HCT116 (cell line): ENCODE data around the gene PSMA3. TPM values are rescaled to one million over a fixed set of nuclear protein-coding genes. Genes with fewer than 3 reads are reported as not detected.

Experiments
- ATAC-seq: fragments of 200-7000 bp; cut with Tn5 transposase; 2 replicates; pipeline ENCODE4 v1.9.1; 2020; ENCODE audit warnings: mild to moderate bottlenecking, moderate library complexity
- BruUV-seq: library from RNA; stranded (reverse); fragments of 400-500 nt; replicated peaks from 2 replicates; lab custom pipeline; 2021; lab: Mats Ljungman, UMichigan
- CTCF ChIA-PET: fragments of 300-600 bp; sonication (Branson Sonifier 250); formaldehyde crosslinking; loops from one replicate; lab custom pipeline; 2021; ENCODE audit warnings: antibody characterized with exemption; lab: Charles Lee
- POLR2A ChIA-PET: fragments of 300-600, 350-600 bp; sonication (Branson Sonifier 250); formaldehyde crosslinking; loops from one replicate; lab custom pipeline; 2021; ENCODE audit warnings: antibody characterized with exemption; lab: Charles Lee
- RAD21 ChIA-PET, 2 experiments: fragments of 300-600 bp; sonication (Branson Sonifier 250); formaldehyde crosslinking; loops; one replicate each; lab custom pipeline; 2023; ENCODE audit warnings: low total read pairs in 2 of 2; ENCODE audit not compliant: uncharacterized antibody in 2 of 2, unreplicated experiment in 2 of 2, low non-redundant PET in 1 of 2; lab: Charles Lee
- DNase-seq: peaks from one replicate; pipeline ENCODE4 v3.0.0-alpha.2; 2010; ENCODE audit warnings: low read depth, low spot score
- H2AFZ ChIP-seq: fragments of 200-600 bp; shearing (Covaris generic), sonication (generic); 2 replicates; pipeline ENCODE4 v1.6.1; 2017; ENCODE audit warnings: low read depth, mixed run types, mixed read lengths, antibody characterized with exemption, low read length; ENCODE audit not compliant: poor library complexity, severe bottlenecking
- H3K27ac ChIP-seq: 2 replicates; pipeline ENCODE4 v1.5.1; 2012; ENCODE audit warnings: low read depth, low read length
- H3K27me3 ChIP-seq: fragments of 200-600 bp; sonication (generic); 2 replicates; pipeline ENCODE4 v1.6.1; 2016; ENCODE audit warnings: mixed run types, low read length, mixed read lengths; ENCODE audit not compliant: insufficient read depth
- H3K36me3 ChIP-seq, 2 experiments: fragments of 200-500 bp in 1 of 2; fragments of 200-600 bp in 1 of 2; sonication (Bioruptor generic) in 1 of 2; sonication (generic) in 1 of 2; 2 replicates each; pipeline versions ENCODE4 v1.5.1 to v1.6.1; 2014 to 2016; ENCODE audit warnings: low read length in 2 of 2, inconsistent platforms in 1 of 2, mixed read lengths in 1 of 2, mixed run types in 1 of 2; ENCODE audit not compliant: insufficient read depth in 2 of 2, control insufficient read depth in 1 of 2
- H3K4me1 ChIP-seq, 2 experiments: fragments of 200-600 bp in 1 of 2; sonication (generic) in 1 of 2; 2 replicates each; pipeline versions ENCODE4 v1.5.1 to v1.6.1; 2012 to 2017; ENCODE audit warnings: low read length in 2 of 2, inconsistent platforms in 1 of 2, mild to moderate bottlenecking in 1 of 2, mixed read lengths in 1 of 2, mixed run types in 1 of 2, moderate library complexity in 1 of 2; ENCODE audit not compliant: insufficient read depth in 2 of 2, control insufficient read depth in 1 of 2
- H3K4me2 ChIP-seq: fragments of 200-600 bp; sonication (generic); 2 replicates; pipeline ENCODE4 v1.6.1; 2017; ENCODE audit warnings: mixed run types, low read length, mixed read lengths
- H3K4me3 ChIP-seq, 2 experiments: fragments of 200-600 bp in 1 of 2; sonication (generic) in 1 of 2; replicated peaks in 1 of 2; 2 replicates each; pipeline ENCODE4 v1.5.1; 2011 to 2016; ENCODE audit warnings: low read length in 2 of 2, control low read depth in 1 of 2, low read depth in 1 of 2, mild to moderate bottlenecking in 1 of 2, mixed read lengths in 1 of 2, mixed run types in 1 of 2
- H3K79me2 ChIP-seq: fragments of 200-600 bp; sonication (generic); 2 replicates; pipeline ENCODE4 v1.6.1; 2017; ENCODE audit warnings: mild to moderate bottlenecking, mixed run types, low read length, moderate library complexity, mixed read lengths; ENCODE audit not compliant: insufficient read depth
- H3K9ac ChIP-seq: fragments of 200-600 bp; sonication (generic); 2 replicates; pipeline ENCODE4 v1.6.1; 2016; ENCODE audit warnings: low read length, mixed read lengths
- H3K9me2 ChIP-seq: fragments of 200-600 bp; sonication (generic), shearing (Covaris generic); 2 replicates; pipeline ENCODE4 v1.6.1; 2017; ENCODE audit warnings: mixed run types, mild to moderate bottlenecking, moderate library complexity; ENCODE audit not compliant: insufficient read depth
- H3K9me3 ChIP-seq, 2 experiments: fragments of 200-500 bp in 1 of 2; fragments of 200-600 bp in 1 of 2; sonication (Bioruptor generic) in 1 of 2; sonication (generic) in 1 of 2; 2 replicates each; pipeline ENCODE4 v1.6.1; 2014 to 2017; ENCODE audit warnings: low read length in 2 of 2, mixed read lengths in 2 of 2, inconsistent platforms in 1 of 2, low read depth in 1 of 2, mild to moderate bottlenecking in 1 of 2, mixed run types in 1 of 2, moderate library complexity in 1 of 2; ENCODE audit not compliant: control insufficient read depth in 1 of 2, insufficient read depth in 1 of 2
- H4K20me1 ChIP-seq: fragments of 200-600 bp; sonication (generic), shearing (Covaris generic); 2 replicates; pipeline ENCODE4 v1.6.1; 2017; ENCODE audit warnings: mixed run types, mild to moderate bottlenecking, moderate library complexity; ENCODE audit not compliant: insufficient read depth
- CBX3 ChIP-seq: IDR thresholded peaks from 2 replicates; pipeline ENCODE4 v1.6.1; 2012; ENCODE audit warnings: low read depth
- CEBPB ChIP-seq: IDR thresholded peaks from 2 replicates; pipeline ENCODE4 v1.6.1; 2012; ENCODE audit warnings: low read depth
- FOSL1 ChIP-seq: IDR thresholded peaks from 2 replicates; pipeline ENCODE4 v1.6.1; 2012; ENCODE audit warnings: low read depth
- JUND ChIP-seq: IDR thresholded peaks from 2 replicates; pipeline ENCODE4 v1.6.1; 2012
- POLR2A ChIP-seq: IDR thresholded peaks from 2 replicates; pipeline ENCODE4 v1.7.0; 2011; ENCODE audit warnings: borderline replicate concordance; ENCODE audit not compliant: insufficient read depth, insufficient read length; ENCODE audit errors: extremely low read depth
- POLR2AphosphoS5 ChIP-seq: IDR thresholded peaks from 2 replicates; pipeline ENCODE4 v1.6.1; 2011; ENCODE audit warnings: mild to moderate bottlenecking, low read depth, low read length, moderate library complexity
- RAD21 ChIP-seq: IDR thresholded peaks from 2 replicates; pipeline ENCODE4 v1.6.1; 2012; ENCODE audit warnings: low read depth, mild to moderate bottlenecking
- SRF ChIP-seq: IDR thresholded peaks from 2 replicates; pipeline ENCODE4 v1.6.1; 2012; ENCODE audit warnings: low read depth
- YY1 ChIP-seq: IDR thresholded peaks from 2 replicates; pipeline ENCODE4 v1.6.1; 2011; ENCODE audit warnings: low read length, low read depth, moderate library complexity, mild to moderate bottlenecking; ENCODE audit not compliant: insufficient replicate concordance; ENCODE audit errors: extremely low read depth
- ZBTB33 ChIP-seq: IDR thresholded peaks from 2 replicates; pipeline ENCODE4 v1.6.1; 2011; ENCODE audit warnings: mild to moderate bottlenecking, low read length, moderate library complexity; ENCODE audit not compliant: insufficient replicate concordance; ENCODE audit errors: extremely low read depth
- ZFX ChIP-seq: fragments of 450-650 bp; IDR thresholded peaks from 2 replicates; pipeline ENCODE4 v1.6.1; 2017
- intact Hi-C: fragments of 100-400 bp; cut with micrococcal nuclease; formaldehyde crosslinking; loops from 2 replicates; pipeline ENCODE4 v1.10.0; 2022
- total RNA-seq: library from RNA; stranded (reverse); gene quantifications from one replicate; pipeline ENCODE4 v1.2.1, GENCODE V29; 2021; ENCODE audit not compliant: unreplicated experiment
- TF ChIP-seq, protein P1 (sequence below): IDR thresholded peaks from 2 replicates; pipeline ENCODE4 v1.6.1; 2012; ENCODE audit warnings: low read depth

The PSMA3 gene
- total RNA-seq, 1 experiment from 2014 or later, result 267 TPM

GRCh38 chr14:58265401-58265800 is 20.8 kb downstream of the PSMA3 start:
- POLR2A ChIA-PET, result interaction anchor here (0.8 to 1.7 kb wide), 2 partner anchors 10 to 33 kb away, joined by 4 read pairs; partner anchors contain the start of gene ARID4A
- no peak overlapping the region for H3K4me3 ChIP-seq
- no peak overlapping the region for H3K9ac ChIP-seq
- no peaks in the 10 kb centered on the region for H3K27me3 ChIP-seq
- peaks cover 21% of the 10 kb centered on the region; the same call in 1 of the 2 replicates for H4K20me1 ChIP-seq
- RAD21 ChIA-PET, result no interaction called here
- no peak overlapping the region for H2AFZ ChIP-seq
- CTCF ChIA-PET, result no interaction called here
- no peaks in the 10 kb centered on the region for H3K4me1 ChIP-seq
- no peak overlapping the region for H3K27ac ChIP-seq
- no peak for DNase-seq
- peaks cover 78% of the 10 kb centered on the region for H3K79me2 ChIP-seq
- TF ChIP-seq POLR2AphosphoS5 (no peak), ZFX (no peak), SRF (no peak), CEBPB (no peak), JUND (no peak), CBX3 (no peak), YY1 (no peak), ZBTB33 (no peak), RAD21 (no peak), POLR2A (no peak), FOSL1 (no peak)
- TF ChIP-seq, protein P1, sequence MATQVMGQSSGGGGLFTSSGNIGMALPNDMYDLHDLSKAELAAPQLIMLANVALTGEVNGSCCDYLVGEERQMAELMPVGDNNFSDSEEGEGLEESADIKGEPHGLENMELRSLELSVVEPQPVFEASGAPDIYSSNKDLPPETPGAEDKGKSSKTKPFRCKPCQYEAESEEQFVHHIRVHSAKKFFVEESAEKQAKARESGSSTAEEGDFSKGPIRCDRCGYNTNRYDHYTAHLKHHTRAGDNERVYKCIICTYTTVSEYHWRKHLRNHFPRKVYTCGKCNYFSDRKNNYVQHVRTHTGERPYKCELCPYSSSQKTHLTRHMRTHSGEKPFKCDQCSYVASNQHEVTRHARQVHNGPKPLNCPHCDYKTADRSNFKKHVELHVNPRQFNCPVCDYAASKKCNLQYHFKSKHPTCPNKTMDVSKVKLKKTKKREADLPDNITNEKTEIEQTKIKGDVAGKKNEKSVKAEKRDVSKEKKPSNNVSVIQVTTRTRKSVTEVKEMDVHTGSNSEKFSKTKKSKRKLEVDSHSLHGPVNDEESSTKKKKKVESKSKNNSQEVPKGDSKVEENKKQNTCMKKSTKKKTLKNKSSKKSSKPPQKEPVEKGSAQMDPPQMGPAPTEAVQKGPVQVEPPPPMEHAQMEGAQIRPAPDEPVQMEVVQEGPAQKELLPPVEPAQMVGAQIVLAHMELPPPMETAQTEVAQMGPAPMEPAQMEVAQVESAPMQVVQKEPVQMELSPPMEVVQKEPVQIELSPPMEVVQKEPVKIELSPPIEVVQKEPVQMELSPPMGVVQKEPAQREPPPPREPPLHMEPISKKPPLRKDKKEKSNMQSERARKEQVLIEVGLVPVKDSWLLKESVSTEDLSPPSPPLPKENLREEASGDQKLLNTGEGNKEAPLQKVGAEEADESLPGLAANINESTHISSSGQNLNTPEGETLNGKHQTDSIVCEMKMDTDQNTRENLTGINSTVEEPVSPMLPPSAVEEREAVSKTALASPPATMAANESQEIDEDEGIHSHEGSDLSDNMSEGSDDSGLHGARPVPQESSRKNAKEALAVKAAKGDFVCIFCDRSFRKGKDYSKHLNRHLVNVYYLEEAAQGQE, result no peak
- peaks cover 60 to 67% of the 10 kb centered on the region in 2 experiments for H3K36me3 ChIP-seq
- no peak overlapping the region for H3K4me2 ChIP-seq
- H3K9me2 ChIP-seq, result no peaks in the 10 kb centered on the region
- no peaks in the 10 kb centered on the region for H3K9me3 ChIP-seq
- no TSS peak for BruUV-seq
- ATAC-seq, result no peak
- intact Hi-C loops, result no loop called here
